Suprapubic skin (tissue), 4 donors: ENCODE data around the gene AOC3.

Source experiments
- EP300 ChIP-seq: sonication (generic); formaldehyde crosslinking; IDR thresholded peaks from one replicate; pipeline ENCODE4 v1.6.1; 2017; ENCODE audit warnings: antibody characterized with exemption
- POLR2A ChIP-seq, 2 donors: fragments of 450-650 bp; IDR thresholded peaks; one replicate each; pipeline ENCODE4 v1.6.1; 2017; ENCODE audit warnings: antibody characterized with exemption in 2 of 2, mild to moderate bottlenecking in 2 of 2, moderate library complexity in 2 of 2
- POLR2AphosphoS5 ChIP-seq, 3 donors: sonication (generic); formaldehyde crosslinking; IDR thresholded peaks; one replicate each; pipeline ENCODE4 v1.6.1; 2017; ENCODE audit warnings: antibody characterized with exemption in 3 of 3
- TF ChIP-seq, protein P1 (sequence below), 2 donors: fragments of 200-600 bp in 1 of 2; fragments of 450-650 bp in 1 of 2; sonication (generic) in 1 of 2; IDR thresholded peaks; one replicate each; pipeline ENCODE4 v1.5.1; 2016 to 2019; ENCODE audit warnings: antibody characterized with exemption in 2 of 2, mild to moderate bottlenecking in 1 of 2, moderate library complexity in 1 of 2

DNA sequence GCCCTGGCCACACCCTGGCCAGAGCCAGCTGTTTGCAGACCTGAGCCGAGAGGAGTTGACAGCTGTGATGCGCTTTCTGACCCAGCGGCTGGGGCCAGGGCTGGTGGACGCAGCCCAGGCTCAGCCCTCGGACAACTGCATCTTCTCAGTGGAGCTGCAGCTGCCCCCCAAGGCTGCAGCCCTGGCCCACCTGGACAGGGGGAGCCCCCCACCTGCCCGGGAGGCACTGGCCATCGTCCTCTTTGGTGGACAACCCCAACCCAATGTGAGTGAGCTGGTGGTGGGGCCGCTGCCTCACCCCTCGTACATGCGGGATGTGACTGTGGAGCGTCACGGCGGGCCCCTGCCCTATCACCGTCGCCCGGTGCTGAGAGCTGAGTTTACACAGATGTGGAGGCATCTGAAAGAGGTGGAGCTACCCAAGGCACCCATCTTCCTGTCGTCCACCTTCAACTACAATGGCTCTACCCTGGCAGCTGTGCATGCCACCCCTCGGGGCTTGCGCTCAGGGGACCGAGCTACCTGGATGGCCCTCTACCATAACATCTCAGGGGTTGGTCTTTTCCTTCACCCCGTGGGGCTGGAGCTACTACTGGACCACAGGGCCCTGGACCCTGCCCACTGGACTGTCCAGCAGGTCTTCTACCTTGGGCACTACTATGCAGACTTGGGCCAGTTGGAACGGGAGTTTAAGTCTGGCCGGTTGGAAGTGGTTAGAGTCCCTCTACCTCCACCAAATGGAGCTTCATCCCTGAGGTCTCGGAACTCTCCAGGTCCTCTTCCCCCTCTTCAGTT is 6.0 kb upstream of the AOC3 start:
- TF ChIP-seq, protein P1, sequence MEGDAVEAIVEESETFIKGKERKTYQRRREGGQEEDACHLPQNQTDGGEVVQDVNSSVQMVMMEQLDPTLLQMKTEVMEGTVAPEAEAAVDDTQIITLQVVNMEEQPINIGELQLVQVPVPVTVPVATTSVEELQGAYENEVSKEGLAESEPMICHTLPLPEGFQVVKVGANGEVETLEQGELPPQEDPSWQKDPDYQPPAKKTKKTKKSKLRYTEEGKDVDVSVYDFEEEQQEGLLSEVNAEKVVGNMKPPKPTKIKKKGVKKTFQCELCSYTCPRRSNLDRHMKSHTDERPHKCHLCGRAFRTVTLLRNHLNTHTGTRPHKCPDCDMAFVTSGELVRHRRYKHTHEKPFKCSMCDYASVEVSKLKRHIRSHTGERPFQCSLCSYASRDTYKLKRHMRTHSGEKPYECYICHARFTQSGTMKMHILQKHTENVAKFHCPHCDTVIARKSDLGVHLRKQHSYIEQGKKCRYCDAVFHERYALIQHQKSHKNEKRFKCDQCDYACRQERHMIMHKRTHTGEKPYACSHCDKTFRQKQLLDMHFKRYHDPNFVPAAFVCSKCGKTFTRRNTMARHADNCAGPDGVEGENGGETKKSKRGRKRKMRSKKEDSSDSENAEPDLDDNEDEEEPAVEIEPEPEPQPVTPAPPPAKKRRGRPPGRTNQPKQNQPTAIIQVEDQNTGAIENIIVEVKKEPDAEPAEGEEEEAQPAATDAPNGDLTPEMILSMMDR (IDR thresholded peaks at IDR 0.05): no peak
- TF ChIP-seq POLR2A (IDR thresholded peaks at IDR 0.05) (no peak), EP300 (no peak), POLR2AphosphoS5 (IDR thresholded peaks at IDR 0.05) (no peak)
